ENCODE measurements around the gene DBH.

- TF ChIP-seq, protein P1, sequence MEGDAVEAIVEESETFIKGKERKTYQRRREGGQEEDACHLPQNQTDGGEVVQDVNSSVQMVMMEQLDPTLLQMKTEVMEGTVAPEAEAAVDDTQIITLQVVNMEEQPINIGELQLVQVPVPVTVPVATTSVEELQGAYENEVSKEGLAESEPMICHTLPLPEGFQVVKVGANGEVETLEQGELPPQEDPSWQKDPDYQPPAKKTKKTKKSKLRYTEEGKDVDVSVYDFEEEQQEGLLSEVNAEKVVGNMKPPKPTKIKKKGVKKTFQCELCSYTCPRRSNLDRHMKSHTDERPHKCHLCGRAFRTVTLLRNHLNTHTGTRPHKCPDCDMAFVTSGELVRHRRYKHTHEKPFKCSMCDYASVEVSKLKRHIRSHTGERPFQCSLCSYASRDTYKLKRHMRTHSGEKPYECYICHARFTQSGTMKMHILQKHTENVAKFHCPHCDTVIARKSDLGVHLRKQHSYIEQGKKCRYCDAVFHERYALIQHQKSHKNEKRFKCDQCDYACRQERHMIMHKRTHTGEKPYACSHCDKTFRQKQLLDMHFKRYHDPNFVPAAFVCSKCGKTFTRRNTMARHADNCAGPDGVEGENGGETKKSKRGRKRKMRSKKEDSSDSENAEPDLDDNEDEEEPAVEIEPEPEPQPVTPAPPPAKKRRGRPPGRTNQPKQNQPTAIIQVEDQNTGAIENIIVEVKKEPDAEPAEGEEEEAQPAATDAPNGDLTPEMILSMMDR (IDR thresholded peaks at IDR 0.05; ENCODE audit: extremely low read depth in 1 of 2, insufficient read depth in 1 of 2, low read depth in 1 of 2, low read length in 2 of 2), result no peak
- TF ChIP-seq, protein P2, sequence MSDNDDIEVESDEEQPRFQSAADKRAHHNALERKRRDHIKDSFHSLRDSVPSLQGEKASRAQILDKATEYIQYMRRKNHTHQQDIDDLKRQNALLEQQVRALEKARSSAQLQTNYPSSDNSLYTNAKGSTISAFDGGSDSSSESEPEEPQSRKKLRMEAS (IDR thresholded peaks at IDR 0.05; ENCODE audit: insufficient read depth, insufficient read length), result no peak
- no peak for TF ChIP-seq GATA2 (IDR thresholded peaks at IDR 0.05; ENCODE audit: insufficient read depth, insufficient read length, low read depth, low read length)
- no peak for TF ChIP-seq POLR2A (IDR thresholded peaks at IDR 0.05; ENCODE audit: low read depth, low read length)
Measured at GRCh38 chr9:133680976-133681657, 45.0 kb downstream of the DBH start.

Measured in endothelial cell of umbilical vein (primary cell).